HG03159 (cell line): ENCODE results near the gene ZSCAN12.
A peak's percentile ranks its signal among the peaks of the same experiment; 100 is the strongest.

Experiments
- ATAC-seq: cut with Tn5 transposase; IDR thresholded peaks from one replicate; pipeline ENCODE4 v1.9.1; 2021; ENCODE audit warnings: mild to moderate bottlenecking, moderate library complexity; ENCODE audit not compliant: unreplicated experiment

Gene ZSCAN12

DNA sequence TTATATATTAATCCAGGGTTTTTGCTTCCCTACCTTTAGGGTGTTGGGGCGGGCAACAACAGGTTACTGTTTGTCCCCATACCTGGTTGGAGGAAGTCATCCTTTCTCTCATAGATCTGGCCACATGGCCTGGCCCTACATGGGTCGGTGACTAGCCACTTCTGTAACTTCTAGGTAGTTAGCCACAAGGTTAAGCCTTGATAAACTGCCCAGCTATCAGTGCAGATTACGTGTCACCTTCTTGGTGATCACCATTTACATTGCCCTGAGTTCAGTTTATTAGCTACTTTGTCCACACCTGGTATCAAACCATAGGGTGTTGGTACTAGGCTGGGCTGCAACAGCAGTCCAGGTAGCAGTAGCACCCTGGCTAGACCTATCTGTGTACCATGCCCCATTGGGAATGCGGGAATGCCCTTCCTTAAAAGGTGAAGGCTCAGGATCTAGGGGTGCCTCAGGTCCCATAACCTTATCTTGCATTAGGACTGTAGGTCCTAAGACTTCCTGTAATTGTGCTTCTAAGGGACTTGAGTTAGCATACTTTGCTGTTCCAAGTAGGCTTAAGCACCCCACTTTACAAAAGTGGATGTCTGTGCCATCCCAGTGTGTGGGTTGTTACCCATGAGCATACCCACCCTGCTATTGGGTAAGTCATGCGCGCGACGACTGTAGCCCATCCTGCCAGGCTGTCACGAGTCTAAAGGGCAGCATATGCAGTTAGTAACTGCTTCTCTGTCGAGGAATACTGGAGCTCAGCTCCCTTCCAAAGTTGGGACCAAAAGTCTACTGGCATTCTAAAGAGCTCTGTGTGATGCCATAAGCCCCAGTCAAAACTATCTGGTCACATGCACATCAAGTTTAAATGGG, 44.6 kb downstream of the ZSCAN12 start:
- no peak for ATAC-seq

DNA sequence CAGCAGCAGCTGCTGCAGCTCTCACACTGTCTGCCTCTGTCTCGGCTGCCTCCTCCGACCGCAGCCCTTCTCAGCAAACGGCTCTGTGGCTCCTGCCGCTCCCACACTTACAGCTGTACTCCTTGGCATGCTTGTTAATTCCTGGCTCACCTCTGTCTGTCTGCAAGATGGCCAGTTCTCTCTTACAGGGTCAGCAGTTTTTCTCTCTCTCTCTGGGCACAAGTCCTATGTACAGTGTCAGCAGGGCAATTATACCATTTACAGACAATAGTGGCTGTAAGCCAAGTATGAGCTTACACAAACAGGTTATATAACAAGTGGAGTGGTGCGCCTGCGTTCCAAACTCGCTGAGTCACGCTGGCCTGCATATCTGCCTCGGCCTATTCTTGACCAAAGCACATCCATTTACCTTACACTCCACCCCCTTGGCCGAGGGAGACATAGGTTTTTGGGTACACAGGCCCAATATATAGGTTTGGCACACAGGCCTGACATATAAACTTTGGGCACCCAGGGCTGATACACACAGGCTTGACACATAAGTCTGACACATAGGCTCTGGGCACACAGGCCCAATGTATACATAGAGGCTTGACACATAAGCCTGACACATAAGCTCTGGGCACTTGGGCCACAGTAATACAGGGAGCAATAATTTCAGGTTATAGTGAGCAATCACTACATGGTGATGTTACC, 45.4 kb downstream of the ZSCAN12 start:
- ATAC-seq = no peak

DNA sequence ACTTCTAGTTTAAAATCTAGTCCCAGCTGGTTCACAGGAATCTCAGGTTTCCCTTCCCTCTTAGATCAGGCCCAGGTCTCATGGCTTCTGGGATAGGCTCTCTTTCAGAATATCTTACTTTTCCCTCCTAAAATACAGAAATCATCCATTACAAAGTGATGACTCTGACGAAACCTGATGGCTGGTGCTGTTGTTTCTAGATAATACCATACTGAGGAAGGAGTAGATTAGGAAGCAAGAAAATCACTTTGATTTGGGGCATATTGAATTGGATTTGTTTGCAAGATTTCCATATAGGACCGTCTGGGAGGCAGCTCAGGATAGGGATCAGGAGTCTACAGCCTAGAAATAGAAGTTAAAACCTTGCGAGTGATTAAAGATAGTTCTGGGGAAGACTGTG, 46.2 kb downstream of the ZSCAN12 start:
- no peak for ATAC-seq

DNA sequence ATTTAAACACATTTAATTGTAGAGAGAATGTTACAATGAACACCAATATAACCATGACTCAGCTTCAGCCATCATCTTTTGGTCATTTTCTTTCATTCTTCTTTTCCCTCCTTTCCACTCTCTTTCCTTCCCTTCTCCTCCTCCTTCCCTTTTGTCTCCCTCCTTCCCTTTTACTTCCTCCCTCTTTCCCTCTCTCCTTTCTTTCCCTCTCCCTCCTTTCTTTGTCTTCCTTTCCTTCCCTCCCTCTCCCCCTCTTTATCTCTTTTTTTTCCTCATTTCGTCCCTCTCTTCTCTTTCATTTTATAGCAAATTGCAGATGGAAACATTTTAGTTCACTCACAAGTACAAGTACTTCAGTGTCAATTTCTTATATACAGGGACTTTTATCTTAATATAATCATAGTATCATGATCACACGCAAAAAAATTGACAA, 48.0 kb downstream of the ZSCAN12 start:
- ATAC-seq = no peak

DNA sequence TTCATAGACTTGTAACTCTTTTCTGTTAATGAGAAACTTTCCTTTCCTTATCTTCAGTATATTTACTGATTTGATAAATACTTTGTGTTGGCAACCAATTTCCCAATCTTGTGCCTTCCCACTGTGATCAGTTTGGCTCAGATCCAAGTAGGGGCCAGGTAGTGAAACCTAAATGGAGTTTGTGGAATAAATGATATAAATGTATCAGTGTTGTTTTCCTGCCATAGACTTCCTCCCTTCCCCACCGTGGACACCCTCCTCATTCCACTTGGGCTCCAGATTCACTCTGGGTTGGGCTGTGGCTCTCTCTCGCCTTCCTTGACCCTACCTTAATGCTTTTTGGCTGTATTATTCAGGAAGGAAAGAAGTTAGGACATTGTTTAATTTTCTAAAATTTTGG, 48.5 kb downstream of the ZSCAN12 start:
- no peak for ATAC-seq

DNA sequence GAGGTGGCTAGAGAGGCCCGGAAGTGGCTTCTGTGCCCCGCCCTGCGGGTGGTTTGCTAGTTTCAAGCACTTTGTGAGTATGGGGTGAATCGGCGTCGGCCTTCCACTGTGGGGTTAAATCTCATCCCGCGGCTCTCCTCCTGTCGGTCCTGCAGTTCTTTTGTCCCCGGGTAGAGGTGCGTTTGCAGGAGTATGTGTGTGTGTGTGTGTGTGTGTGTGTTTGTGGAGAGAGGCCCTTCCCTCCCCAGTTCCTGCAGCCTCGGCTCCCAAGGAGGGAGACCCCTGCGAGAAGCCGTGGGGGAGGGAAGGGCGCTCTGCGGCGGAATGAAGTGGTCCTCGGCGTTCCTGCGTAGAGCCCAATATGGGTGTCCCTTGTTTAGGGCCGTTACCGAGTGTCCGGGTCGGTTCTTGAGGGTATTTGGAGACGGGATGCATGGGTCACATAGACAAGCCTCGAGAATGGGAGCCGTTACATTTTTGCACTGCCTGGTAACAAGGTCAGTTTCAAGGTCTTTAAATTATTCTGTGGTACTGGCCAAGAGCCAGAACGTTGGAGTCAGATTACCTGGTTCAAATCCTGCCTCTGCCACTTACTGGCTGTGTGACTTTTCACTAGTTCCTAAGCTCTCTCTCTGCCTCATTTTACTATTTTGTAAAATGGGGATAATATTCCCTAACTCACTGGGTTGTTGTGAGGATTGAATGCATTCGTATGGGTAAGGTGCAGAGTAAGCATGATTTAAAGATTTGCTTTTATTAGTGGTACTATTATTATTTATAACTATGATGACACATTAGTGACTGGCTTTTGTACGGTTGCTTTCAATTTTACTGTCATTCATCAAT, 49.4 kb downstream of the ZSCAN12 start, which contains the start of gene ZKSCAN3:
TSS of gene ZKSCAN3 (plus strand) at position 56 of the 846 bp plus-strand sequence. CDS start 9,640 bp downstream, outside the sequence.
- ATAC-seq = peak; percentile 96

DNA sequence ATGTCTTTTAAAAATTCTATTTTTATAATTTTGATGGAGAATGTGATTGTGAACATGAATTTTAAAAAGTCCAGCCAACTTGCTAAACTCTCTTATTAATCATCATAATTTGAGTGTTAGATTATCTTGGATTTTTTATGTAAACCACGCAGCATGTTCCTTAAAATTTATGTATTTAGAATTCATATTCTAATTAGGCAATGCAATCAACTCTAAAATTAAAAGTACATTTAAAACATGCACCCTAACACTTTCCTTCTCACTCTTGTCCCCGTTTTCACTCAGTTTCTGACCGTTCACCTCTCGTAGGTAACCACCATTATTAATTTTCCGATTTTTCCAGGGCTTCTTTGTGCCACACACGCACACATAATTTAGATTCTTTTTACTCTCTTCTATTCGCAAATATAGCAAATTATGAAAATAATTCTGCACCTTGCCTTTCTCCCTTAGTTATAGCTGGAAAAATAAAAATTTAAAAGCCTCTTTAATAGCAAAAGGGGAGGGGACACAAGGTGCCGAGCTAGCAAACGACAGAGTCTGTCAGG, 50.1 kb downstream of the ZSCAN12 start:
- ATAC-seq = no peak

DNA sequence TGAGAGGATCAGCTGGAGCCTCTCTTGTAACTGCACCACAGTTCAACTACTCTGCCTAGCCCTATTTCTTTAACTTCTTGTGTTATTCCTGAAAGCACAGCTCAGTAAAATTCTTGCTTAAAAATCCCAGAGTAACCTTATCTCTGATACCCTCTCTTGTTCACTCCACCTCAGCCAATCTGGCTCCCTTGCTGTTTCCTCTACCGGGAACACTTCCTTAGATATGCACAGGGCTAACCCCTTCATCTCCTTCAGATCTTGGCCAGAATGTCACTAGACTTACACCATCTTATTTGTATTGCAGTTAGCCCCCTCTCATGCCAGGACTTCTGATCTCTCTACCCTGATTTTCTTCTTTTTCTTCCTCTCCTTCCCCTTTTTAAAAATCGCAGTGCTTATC, 52.4 kb downstream of the ZSCAN12 start:
- no peak for ATAC-seq

DNA sequence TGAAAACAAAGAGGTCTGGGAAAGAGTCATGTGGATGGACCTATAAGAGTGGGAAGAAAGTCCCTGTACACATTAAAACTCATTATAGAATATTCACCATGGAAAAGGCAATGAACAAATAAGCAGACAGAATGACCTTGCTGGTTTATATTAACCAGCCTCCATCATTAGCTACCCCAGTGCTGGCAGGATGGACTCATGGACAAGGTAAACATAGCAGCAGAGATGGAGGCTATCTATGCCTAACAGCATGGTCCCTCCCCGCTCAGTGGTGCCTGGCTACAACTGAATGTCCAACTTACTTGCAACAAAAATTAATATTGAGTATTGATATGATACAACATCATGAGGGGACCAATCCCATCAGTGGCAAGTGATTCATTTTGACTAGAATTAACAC, 54.3 kb downstream of the ZSCAN12 start:
- ATAC-seq = no peak

DNA sequence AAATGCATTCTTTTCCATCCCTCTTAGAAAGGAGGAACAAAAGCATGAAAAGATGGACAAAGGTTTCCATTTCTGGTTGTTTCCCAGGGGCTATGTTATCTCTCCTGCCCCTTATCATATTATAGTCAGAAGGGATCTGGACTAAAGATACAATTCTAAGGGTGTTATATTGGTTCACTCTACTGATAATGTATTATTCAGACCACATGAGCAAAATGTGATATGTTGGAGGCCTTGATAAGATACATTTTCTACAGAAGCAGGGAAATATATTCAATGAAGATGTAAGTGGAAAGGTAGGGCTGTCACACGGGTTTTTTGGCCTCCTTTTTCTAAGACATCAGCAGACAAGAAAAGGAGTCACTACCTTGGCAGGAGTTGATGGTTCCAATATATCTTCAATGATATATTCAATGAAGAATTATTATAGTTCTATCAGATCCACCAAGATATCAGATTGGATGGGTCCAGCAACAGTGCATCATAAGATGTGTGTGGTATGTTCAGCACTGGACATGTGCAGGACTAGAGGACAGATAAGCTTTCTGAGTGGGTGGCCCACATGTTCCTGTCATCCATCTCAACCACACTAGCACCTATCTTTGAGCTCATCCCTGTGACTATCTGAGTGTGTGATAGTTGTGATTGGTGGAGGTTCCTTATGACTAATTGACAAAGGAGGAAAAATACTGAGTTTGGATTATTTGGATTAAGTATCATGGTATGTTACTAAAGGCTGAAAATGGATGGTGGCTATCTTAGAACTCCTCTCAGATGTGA, 55.5 kb downstream of the ZSCAN12 start:
- no peak for ATAC-seq

DNA sequence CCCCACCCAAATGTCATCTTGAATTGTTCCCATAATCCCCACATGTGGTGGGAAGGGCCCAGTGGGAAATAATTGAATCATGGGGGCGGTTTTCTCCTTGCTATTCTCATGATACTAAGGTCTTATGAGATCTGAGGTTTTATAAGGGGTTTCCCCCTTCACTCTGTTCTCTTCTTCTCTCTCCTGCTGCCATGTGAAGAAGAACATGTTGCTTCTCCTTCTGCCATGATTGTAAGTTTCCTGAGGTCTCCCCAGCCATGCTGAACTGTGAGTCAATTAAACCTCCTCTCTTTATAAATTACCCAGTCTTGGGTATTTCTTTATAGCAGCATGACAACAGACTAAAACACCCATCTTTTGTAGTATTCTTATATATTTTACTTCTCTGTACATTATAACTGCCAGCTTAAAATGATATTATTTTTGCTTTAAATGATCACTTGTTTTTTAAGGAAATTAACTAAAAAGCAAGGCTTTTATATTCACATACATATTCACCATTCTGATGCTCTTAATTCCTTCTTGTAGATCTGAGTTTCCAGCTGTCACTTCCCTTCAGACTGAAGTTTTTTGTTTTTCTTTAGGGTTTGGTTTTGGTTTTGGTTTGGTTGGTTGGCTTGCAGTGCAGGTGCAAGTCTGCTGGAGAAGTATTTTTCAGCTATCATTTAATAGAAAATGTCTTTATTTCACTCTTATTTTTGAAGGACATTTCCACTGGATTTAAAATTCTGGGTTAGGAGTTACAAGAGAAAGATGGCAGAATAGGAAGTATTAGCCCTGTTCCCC, 59.0 kb downstream of the ZSCAN12 start:
- no peak for ATAC-seq

DNA sequence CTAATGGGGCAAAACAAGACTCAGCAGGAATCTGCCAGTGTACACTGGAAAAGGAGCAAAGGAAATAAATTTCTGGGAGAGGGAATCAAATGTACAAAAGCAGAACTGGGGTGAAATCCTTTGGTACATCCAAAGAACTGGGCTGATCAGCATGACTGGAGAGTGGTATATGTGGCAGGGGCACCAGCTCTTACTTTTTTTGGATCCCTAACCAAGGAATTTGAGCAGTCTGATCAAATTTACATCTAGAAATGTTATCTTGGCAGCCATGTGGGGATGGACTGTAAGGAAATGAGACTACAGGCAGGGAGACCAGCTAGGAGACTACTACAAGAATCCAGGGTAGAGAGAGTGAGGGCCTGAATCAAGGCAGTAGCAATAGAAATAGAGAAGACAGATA, 62.4 kb downstream of the ZSCAN12 start:
- no peak for ATAC-seq

DNA sequence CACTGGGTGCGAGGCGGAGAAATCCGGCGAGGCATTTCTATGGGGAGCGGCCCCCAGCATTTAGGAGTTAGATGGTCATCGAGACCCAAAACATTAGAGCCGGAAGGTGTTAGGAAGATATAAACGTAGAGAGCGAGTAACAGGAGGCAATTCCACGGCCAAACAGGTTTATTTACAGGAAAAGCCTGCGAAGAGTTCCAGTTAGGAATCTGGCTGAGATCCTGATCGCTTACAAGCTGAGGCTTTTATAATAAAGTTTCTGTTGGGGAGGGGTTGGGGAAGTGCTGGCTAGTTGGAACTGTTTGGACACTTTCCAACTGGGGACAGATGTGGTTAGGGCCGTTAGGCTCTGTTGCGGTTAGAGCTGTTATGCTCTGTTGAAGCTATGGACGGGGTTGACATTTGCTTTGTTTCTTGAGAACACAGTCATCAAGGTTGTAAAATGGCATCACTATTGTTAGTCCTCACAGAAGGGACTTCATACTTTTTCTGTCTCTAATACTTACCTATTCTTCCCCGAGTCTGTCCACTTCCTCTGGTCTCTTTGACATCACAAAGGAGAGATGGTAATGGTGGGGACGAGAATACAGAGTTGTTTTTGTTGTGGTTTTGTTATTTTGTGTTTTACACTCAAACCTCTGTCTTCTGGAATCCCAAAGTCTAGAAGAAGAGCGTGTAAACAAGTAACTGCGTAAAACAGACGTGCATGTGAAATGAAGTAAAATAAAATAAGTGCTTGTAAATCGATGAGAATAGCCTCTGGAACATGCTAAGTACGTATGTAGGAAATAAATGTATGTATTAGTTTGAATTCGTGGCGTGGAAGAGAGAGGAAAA, 63.0 kb downstream of the ZSCAN12 start:
- ATAC-seq = peak; percentile 35

DNA sequence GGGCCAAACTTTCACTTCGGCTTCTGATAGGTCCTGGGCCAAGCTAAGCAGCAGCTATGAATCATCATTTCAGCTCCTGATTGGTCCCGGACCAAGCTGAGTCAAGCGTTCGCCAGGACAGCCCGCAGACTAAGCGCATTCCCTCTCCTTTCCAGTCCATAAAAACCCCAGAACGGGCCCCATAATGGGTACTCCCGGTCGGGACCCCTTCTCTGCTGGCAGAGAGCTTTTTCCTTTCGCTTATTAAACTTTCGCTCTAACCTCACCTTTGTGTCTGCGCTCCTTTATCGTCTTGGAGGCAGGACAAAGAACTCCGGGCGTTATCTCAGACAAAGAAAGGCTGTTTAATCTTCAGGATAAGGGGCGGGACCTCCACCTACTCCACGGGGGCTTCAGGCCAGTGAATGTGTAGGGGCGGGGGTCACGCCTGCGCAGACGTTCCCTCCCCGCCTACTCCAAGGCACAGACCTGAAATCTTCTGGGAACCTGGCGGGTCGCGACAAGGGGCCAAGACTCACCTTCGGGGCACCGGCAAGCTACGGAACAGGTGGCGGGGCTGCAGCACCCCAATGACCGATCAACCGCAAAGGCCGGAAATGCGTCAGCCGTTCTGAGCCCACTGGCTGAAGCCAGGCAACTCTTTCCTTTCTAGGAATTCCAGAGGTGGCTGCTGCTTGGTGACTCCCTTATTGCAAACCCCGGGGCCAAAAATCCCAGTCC, 63.8 kb downstream of the ZSCAN12 start, which contains the start of gene ZSCAN31:
TSS of gene ZSCAN31 (minus strand) at position 585 of the 720 bp plus-strand sequence. CDS start 6,465 bp downstream, outside the sequence.
- peak; percentile 87 for ATAC-seq

DNA sequence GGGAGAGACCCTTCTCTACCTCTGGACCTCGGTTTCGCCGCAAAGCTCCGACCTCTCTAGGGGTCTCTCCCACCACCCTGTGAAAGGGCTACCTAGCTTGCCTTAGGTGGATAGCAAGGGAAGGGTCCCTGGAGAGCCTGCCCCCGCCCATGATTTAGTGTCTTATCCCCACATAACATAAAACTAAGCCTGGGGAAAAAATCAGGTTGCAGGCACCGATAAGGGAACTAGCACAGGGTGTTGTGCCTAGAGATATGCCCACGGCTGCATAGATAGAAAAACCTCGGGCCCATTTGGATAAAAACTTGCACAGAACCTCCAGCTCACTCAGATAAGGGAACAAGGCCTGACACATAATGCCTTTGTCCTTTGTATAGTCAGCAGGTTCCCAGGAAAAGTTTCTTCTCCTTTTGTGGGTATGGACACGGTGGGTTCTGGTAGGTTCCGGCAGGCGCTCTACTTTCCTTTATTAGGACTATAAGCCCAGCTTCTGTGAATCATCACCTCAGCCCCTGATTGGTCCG, 64.4 kb downstream of the ZSCAN12 start:
- no peak for ATAC-seq

DNA sequence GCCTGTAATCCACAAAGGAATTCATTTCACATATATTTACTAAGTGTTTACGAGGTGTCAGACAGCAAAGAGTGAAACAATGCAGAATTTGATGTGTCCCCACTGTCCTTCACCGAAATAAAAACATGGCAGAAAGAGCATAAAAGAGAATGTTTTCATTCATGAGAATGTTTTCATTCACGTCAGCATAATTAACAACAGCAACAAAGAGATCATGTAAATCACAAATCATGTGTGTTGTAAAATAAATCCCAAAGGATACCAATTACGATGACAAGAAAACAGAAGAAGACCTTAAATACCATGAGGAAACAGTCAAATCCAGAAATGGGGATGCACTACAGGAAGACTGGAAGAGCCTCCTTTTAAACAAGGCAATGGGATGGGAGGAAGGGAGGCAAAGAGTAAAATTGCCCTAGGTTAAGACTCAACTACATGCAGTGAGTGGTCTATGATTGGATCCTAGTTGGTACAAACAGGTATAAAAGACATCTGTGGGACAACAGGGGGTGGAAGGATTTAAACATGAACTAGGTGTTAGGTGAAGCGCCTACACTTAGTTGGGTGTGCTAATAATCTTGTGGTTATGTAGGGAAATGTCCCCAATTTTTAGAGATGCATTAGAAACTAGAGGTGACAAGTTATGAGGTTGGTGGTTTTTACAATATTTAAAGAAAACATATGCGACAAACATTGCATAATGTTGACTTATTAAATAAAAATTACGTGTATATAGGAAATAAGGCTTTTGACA, 65.1 kb downstream of the ZSCAN12 start:
- no peak for ATAC-seq

DNA sequence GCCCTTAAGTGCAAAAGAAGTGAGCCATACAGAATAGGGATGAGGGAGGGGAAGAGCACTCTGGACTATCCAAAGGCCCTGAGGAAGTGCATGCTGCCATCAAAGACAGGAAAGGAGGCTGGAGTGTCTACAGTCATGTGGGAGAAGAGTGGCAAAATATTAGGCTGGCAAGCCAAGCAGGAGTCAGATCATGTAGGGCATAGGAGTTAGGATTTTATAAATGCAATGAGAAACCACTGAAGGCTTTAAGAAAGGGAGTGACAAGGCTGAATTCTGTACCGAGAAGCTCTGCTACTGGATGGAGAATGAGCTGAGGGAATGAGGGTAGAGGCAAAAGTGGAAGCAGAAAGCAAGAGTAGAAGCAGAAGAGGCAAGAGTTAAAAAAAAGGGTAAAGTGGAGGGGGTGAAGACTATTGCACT, 65.9 kb downstream of the ZSCAN12 start:
- no peak for ATAC-seq
